Stimulated activated CD8-positive, alpha-beta memory T cell treated with anti-CD3 and anti-CD28 coated beads, Interleukin-2, amount 100 ng/mL, for 1 hour (primary cell): ENCODE measurements around the gene RASGRF1.

ENCODE experiments used
- DNase-seq, 2 donors: peaks; one replicate each; pipeline ENCODE4 v3.0.0-alpha.2; 2020; ENCODE audit warnings: low read depth in 2 of 2

Gene RASGRF1

DNA sequence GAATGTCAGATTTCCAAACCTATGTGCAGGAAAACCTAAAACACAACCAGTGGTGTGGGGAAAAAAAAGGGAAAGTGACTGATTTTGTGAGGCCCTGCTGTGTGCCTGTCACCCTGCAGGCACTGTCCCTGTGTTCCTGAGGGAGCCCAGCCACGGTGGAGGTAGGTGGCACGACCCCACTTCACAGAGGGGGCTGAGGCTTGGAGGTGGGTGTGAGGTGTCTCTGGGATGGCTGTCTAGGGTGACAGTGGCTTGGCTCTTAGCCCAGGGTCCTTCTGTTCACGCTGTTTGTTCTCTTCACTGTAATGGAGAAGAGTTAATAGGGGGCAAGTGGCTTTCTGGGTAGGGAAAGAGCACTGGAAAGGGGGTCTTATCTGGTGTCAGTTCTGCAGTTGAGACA lies 22.6 kb downstream of the RASGRF1 start:
- DNase-seq: no peak

DNA sequence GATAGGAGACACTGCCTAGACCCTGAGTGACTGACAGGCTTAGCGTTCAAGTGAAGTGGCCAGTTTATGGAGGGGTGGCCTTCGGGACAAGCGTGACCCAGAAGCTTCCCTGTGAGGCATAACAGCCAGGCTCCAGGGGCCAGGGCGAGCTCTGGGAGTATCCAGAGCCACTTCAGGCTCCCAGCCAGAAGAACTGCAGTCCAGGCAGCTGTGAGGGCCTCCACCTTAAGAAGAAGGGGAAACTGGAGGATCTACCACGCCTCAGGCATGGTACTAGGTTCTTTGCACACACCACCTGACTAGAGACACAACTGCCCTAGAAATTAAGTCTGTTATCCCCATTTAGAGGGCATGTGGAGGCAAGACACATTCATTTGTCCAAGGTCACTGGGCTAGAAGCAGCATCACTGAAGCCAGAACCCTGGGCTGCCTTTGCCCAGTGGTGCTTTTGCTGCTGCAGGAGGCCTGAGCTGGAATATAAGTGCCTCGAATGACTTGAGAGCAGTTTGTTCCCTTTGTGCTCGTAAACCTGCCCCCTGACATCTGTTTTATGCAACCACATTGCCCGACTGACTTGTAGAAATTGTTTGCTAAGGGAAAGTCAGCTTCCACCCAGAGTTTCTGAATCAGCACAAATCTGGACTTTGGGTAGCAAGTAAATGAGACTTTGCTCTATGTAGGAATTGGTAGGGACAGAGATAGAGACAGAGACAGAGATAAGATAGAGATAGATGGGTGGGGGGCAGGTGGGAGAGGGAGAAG lies 23.3 kb downstream of the RASGRF1 start:
- no peak for DNase-seq

DNA sequence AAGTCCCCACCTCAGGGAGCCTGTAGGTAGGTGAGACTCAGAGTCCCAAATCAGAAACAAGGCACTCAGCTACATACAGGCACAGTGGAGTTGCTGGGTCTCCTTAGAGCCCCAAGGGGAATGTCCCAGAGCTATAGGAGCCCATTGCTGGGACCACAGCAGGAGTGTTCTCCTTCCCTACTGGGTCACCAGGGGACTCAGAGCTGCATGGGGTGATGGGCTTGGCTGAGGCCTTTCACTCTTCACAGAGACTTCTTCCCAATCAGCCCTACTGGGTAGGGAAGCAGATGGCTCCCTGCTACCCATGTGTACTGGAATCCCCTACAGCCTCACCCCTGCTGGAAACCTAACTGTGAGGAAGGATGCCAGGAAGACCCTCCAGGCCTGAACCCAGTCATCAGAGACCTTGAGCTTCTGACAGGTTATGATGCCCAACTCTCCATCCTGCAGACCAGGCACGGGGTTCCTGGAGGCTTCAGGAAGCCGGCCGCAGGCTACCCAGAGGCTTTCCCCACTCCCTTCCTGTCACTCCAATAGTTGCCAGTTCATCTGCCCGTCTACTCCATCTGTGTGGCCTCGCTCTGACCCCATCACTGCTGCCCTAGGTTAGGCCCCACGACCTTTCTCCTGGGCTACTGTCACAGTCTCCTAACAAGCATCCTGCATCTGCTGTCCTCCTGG lies 24.0 kb downstream of the RASGRF1 start:
- no peak for DNase-seq

- no peak for DNase-seq
Observed at GRCh38 chr15:79065706-79066376, 24.7 kb downstream of the RASGRF1 start.

- DNase-seq: no peak
Observed at GRCh38 chr15:79065361-79065705, 25.2 kb downstream of the RASGRF1 start.

GRCh38 chr15:79064496-79064895 lies 26.1 kb downstream of the RASGRF1 start:
- DNase-seq: no peak

DNA sequence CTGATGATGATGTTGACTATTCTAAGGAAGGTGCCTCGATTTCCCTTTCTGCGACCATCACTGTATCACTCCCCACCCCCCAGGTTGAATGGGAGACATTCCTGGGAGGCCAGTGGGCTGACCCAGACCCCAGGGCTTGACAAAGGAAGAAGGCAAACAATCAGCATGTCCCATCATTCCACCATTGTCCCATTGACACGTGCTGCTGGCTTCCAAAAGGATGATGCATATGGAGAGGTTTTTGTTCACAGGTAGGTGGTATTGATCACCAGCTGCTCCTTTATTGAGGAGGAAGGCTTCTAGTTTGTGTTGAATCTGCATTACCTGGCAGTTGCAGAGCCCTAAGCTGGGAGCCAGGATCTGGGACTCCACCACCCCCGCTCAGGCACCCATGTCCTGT lies 30.4 kb downstream of the RASGRF1 start:
- DNase-seq: no peak

DNA sequence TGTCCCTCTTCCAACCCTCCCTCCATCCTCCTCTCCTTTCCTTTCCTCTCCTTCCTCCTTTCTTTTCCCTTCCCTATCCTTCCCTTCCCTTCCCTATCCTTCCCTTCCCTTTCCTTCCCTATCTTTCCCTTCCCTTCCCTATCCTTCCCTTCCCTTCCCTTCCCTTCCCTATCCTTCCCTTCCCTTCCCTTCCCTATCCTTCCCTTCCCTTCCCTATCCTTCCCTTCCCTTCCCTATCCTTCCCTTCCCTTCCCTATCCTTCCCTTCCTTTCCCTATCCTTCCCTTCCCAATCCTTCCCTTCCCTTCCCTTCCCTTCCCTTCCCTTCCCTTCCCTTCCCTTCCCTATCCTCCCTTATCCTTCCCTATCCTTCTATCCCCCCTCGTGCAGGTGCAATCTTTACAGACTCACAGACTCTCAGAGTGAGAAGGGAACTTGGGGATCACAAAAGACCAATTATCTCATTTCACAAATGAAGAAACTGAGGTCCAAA lies 31.5 kb downstream of the RASGRF1 start:
- DNase-seq: no peak

- DNase-seq: no peak
Observed at GRCh38 chr15:79058260-79058850, 32.2 kb downstream of the RASGRF1 start.

DNA sequence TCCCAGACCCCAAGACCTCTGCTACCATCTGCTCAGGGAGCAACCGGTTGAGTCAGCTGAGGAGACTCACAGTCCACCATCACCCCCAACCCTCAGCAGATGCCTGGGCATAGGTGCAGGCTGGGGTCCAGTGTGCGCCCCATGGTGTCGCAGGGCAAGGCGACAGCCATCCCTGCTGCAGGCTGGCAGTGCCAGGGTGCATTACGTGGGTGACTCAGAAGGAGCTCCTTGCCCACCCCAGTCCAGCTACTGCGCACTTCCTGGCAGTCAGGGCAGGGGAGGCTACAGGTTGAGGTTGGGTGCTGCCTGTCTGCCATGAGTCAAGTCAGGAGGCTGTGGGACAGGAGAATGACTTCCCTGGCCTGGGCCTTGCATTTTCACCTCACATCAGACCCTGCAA lies 33.5 kb downstream of the RASGRF1 start:
- DNase-seq: no peak

DNA sequence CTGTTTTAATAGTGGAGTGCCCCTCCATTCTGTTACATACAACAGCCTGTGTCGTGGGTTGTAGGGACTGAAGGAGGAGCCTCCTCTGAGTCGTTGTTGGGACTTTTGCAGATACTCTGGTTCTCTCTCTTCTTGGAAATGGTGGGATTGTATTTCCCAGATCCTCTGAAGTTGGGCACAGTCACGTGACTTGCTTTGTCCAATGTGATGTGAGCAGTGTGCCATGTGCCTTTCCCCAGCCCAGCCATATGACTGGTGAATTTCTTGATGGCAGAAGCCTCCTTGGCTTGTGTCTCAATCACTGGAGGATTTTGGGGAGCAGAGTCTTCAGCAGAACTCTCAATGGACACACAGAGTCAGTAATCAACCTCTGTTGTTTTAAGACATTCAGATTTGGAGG lies 36.2 kb downstream of the RASGRF1 start:
- no peak for DNase-seq

- no peak for DNase-seq
Observed at GRCh38 chr15:79053894-79054293, 36.7 kb downstream of the RASGRF1 start.

- DNase-seq: no peak
Observed at GRCh38 chr15:79051941-79052731, 38.4 kb downstream of the RASGRF1 start.

DNA sequence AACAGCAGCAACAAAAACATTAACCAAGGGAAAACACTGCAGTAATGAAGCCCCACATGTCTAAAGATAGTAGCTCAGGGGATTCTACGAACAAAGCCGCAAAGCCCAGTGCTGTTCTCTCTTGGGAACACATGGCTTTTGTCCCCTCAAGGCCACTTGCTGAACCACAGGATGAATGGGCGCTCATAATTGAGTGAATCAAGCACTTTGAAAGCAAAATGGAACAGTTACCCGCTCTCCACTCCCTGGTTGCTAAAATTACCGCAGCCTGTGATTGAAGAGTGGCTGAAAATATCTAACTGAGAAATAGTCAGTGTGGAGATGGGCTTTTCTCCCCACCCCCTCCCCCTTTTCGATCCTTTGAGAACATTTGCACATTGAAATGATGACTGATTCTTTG lies 39.6 kb downstream of the RASGRF1 start:
- DNase-seq: no peak

GRCh38 chr15:79050341-79050740 lies 40.2 kb downstream of the RASGRF1 start:
- no peak for DNase-seq

DNA sequence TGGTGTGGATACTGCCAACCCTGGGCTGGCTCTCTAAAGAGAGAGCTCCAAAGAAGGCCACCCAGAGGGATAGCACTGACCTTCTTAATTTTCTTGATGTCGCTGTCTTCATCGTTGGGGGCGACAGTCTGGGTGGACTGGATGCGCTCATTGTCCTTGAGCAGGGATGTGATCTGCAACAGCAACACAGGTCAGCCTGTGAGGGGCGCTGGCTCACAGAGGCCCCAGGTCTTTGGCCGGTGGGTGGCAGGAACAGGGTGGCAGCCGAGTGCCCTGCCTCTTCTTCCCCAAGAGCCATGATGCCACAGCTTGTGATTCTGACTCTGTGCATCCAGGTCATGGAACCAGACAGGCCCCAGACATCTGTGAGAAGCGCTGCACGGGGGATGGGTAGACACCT lies 41.2 kb downstream of the RASGRF1 start:
- no peak for DNase-seq

GRCh38 chr15:79047676-79048439 lies 42.7 kb downstream of the RASGRF1 start:
- no peak for DNase-seq

DNA sequence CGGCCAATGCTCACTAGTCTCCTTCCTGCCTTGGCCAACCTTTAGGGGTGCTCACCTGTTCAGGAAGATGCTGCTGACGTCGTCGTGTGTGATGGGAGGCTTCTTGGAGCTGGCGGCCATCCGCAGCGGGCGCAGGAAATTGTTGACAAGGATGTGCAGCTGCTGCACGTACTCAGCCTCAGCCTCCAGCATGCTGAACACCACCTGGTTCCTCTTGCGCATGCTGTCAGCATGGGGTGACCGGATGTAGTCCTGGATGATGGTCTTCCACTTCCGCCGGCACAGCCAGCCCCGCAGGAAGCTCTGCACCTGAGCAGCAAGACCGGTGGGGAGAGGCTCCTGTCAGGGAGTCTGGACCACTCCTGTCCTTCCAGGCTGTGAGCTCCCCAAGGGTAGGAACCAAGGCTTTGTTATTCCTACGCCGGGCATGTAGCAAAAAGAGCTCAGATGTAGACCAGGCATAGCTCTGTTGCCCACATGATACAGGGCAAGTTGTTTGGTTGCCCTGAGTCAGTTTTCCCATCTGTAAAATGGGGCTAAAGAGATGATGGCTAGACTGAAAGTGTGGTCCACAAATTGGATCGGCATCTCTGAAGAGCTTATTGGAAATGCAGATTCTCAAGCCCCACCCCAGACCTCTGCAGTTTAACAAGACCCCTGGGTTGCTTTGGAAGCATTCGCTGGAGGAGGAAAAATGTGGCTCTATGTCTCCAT lies 43.7 kb downstream of the RASGRF1 start:
- DNase-seq: no peak

DNA sequence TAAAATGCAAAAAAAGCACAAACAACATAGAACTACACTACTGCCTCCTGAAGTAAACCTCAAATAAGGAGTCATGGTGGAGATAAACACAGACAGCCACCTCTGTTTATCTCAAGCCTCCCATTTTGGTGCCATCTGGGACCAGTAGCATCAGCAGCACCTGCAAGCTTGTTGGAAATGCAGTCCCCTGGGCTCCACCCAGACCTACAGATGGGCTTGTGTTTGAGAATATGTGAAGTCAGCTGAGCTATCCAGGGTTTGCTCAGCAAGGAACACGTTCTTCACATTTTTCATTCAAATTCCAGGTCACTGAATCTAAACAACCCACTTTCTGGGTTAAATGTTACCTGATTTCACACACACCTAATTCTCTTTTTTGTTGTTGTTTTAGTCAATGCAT lies 45.5 kb downstream of the RASGRF1 start:
- DNase-seq: no peak

DNA sequence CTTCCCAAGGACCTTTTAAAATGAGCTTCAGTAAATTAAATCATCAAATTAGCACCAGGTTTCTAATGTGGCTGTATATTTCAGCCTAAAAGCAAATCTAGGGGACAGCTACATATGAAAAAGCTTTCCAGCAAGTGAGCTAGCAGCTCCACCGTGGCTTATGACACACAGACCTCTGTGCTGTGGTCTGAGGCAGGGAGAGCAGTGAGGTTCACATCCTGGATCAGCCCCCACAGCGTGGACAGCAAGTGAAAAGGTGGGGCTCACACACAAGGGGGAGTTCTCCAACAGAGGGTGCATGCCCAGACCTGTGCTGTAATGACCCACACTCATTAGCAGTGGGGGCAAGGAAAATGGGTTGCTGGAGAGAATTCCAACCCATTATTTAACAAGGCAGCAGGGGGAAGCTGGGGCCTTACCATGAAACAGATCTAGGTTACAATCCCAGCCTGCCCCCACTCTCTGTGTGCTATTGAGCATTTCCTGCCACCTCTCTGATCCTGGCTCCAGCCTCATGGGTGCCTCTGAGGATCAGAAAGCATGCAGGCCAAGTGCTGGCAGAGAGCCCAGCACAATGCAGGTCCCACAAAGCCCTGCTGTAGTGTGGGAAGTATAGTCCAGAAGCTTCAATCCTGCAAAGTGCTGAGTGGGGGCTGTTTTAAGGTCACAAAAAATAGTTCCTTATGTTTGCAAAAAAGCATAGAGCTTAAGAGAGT lies 48.2 kb downstream of the RASGRF1 start:
- no peak for DNase-seq
